ENCODE results near the gene C7orf33.
"Not testable (repeated sequence)": the region's sequence is repeated elsewhere in the genome, so short reads cannot be mapped to it uniquely, and the experiment has no call there.

Gene C7orf33

DNA sequence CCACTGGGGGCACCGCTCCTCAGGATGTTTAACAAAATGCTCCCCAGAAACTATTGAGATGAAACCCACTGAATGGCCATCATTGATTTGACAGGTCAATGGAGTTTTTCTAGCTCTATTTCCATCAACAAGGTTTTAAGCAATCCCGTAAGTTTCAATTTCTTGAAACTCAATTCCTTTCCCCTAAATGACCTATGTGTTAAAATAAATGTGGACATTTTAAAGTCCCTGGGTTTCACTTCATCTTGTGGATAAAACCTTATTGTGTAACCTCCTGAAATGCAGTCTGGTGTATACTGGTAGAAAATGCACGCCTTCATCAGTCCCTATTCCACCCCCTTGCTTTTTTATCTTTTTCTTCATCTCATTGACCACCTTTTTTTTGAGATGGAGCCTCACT lies 8.9 kb upstream of the C7orf33 start:
- no peak for DNase-seq

DNA sequence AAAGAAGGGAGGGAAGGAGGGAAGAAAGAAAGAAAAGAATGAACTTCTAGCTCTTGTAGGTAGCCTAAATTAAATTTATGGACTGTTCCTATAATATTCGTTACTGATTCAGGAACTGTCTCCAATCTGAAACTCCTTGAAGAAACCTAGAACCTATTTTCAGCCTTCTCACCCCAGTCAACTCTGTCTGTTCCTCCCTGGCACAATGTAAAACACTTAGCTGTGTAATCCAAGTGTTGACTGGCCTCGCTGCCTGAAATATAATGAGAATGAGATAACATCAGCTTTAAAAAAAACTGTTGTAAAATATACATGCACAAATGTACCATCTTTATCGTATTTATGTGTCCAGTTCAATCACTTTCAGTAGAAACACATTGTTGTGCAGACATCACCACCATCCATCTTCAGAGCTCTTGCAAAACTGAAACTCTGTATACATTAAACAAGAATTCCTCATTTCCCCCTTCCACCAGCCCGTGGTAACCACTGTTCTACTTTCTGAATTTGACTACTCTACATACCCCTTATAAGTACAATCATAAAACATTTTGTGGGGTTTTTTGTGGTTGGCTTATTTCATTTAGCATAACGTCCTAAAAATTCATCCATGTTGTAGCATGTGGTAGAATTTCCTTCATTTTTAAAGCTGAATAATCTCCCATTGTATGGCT lies 6.3 kb upstream of the C7orf33 start:
- DNase-seq = no peak

DNA sequence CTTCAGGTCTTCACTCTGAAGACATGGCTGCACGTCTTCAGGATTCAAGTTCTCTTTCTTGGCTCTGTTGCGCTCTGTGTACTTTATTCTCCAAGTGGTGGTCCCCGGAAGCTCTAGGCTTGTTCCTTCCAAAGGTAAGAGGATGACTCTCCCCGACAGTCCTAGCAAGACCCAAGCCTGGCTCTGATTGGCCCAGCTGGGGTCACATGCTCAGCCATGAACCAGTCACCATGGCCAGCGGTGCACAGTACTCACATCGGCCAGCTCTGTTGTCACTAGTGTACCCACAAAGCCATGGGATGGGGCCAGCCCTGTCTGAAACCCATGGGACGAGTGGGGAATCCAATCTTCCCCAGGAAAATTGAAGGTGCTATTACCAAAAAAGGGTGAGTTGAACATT lies 5.2 kb upstream of the C7orf33 start:
- no peak for DNase-seq

DNA sequence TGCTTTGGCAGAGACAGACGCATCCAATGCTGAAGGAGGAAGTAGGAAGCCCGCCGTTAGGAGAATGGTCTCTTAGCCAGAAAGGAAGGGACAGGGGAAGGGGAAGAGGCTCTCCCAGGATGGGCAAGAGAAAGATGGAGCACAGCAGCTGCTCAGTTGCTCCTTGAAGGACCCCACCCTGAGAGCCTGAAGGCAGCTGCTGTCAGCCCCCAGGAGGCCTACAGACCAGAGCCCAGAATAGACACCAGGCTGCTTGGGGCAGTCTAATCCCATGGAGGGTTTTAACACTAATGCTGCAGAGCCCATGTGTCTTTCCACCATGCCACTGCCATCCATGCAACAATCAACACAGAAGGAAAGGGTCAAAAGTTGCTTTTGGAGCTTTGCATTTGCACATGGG lies 3.5 kb upstream of the C7orf33 start:
- no peak for DNase-seq

DNA sequence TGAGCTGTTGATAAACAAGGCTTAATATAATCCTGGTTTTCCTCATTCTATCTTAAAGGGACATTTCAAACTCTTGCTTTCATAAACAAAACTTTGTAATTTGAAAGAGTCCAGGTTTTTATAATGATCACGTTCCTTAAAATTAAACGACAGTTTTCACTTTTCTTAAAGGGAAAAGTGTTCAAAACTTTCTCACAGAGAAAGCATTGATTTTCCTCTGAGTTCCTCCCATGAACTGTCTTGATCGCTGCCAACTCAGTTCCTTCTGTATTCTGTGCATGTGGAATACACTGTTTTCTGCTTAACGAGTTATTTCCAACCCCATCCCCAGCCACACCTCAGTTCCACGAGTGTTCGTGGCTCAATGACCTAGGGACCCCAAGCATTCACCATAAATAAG lies 2.4 kb upstream of the C7orf33 start:
- DNase-seq = no peak

DNA sequence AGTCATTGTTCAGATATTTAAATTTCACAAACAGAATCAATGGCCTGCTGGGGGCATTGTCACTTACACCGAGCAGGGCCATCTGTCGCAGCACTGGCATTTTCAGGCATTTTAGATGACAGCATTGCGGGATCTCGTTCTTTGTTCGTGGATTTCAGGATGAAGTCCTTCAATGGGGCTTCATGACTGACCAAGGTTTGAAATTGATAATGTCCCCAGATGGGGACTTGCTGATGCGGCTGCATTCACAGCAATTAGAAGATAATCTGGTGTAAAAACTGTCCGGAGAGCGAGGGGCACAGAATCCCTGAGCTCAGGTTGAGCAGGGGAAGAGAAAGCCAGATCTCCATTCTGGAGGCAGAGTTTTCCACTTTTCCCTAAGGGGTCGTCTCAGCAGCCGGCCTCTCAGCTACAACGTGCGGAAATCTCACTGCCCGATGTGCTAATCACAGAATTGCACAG lies 1.9 kb upstream of the C7orf33 start:
- no peak for DNase-seq

- no peak for DNase-seq
Measured at GRCh38 chr7:148589640-148590039, 926 bp upstream of the C7orf33 start.

DNA sequence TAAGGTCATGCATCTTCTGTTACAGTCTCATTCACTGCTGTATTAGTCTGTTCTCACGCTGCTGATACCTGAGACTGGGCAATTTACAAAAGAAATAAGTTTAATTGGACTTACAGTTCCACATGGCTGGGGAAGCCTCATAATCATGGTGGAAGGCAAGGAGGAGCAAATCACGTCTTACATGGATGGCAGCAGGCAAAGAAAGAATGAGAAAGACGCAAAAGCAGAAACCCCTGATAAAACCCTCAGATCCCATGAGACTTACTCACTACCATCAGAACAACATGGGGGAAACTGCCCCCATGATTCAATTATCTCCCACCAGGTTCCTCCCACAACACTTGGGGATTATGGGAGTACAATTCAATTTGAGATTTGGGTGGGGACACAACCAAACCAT lies 5.8 kb downstream of the C7orf33 start:
- not testable (repeated sequence) for DNase-seq

GRCh38 chr7:148598351-148598750 lies 7.8 kb downstream of the C7orf33 start:
- DNase-seq = no peak

- DNase-seq = no peak
Measured at GRCh38 chr7:148605350-148605749, 14.8 kb downstream of the C7orf33 start.

DNA sequence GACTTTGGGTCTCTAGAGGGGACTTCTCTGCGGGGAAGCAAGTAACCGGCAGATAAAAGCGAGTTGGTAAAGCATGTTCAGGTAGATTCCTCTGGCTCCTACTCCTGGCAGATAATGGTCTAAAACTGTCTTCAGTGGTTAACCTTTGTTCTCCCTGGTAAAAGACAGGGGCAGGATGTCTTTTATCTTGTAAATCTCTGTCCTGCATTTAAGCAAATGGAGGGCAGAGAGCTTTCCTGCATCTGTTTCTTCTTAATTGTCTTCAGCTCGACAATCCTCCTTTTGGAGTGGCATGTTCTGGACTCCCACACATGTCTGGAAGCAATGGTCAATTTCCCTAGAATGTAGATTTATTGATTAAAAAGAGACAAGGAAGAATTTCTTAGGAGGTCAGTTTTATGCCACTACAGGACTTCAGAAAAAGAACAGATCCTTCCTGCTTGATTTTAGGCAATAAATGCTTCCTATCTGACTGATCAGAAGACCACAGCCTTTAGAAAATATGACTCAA lies 16.6 kb downstream of the C7orf33 start:
- no peak for DNase-seq

DNA sequence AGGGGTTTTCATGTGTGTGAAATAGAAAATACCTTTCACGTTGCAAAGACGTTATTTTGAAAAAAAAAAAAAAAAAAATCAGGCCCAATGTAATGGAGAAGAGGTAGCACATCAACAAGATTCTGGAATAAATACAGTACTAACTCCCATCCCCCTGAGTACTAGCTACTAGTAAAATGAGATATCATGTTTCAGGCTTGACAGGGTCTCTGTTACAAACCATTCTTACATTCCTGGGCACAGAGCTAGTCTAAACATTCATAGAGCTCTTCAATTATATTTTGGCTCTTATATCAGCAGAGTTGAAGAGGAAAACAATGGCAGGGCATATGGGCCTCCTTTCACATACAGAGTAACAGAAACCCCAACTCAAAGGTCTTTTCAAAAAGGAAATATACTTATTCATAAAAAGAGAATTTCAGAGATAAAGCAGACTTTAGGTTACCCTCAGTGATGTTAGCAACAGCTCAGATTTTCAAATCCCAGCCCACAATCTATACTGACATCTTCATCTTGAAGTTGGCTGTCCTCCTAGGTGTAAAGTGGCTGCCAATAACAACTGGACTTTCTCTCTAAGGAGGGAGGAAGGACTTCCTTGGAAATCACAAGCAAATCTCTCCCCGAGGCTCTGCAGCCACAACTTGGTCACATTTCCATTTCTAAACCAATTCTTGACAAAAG lies 18.6 kb downstream of the C7orf33 start:
- no peak for DNase-seq

GRCh38 chr7:148611692-148612091 lies 21.1 kb downstream of the C7orf33 start:
- no peak for DNase-seq

GRCh38 chr7:148615085-148615730 lies 24.6 kb downstream of the C7orf33 start:
- DNase-seq = no peak

DNA sequence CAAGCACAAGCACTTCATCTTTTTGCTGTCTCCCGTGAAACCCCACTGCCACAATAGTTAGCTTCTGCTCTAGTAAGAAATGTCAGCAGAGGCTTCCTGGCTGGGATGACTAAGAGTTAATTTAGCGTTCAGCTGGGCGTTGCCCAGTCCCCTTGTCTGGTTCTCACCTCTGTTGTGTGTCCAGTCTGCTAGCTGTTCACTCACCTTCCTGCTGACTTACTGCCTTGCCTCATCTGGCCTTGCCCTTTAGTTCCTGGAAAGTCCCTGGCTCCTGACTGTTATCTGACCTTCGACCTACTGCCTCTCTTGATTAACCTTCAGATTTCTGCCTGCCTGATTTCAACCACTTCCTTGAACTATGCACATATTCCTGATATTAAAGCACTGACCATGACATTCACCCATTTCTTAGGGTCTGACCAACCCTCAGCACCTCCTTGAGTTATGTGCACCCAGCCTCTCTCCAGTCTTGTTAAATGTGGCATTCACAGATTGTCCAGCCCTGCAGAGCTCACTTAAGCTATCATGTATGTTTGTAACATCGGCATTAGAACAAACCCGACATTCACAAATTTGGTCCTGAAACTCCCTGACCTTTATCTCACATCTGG lies 30.3 kb downstream of the C7orf33 start:
- DNase-seq = no peak

DNA sequence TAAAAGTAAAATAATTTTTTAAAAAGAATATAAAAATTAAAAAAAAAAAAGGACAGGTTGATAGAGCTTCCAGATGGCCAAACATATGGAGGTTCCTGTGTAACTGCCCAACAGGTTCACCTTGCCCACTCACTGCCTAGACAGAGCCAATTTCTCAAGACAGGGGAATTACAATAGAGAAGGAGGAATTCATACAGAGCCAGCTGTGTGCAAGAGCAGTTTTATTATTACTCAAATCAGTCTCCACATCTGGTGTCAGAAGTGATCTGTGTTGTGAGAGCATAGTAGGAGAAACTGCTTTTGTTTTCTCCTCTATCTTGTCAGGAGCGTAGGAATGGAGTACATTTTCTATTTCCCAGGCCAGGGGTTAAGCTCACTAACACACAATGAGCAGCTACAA lies 31.0 kb downstream of the C7orf33 start:
- DNase-seq = no peak

- DNase-seq = no peak
Measured at GRCh38 chr7:148622887-148623585, 32.5 kb downstream of the C7orf33 start.

GRCh38 chr7:148623586-148624282 lies 33.2 kb downstream of the C7orf33 start:
- no peak for DNase-seq

DNA sequence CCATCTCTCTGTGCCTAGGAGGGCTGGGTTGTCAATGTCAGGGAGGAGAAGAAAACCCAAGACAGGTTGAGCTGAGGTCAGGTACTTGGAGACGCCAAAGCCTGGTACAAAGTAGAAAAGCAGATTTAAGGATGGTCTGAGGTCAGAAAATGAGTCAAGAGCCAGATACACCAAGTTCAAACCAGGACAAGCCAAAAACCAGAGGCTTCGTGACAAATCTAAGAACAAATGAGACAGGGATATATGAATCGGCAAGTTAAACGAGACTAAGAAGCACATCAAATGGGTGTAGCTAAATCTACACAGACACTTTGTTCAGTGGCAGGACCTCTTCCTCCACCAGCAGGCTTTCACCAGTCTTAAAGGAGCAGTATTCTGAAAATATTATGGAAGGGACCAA lies 34.2 kb downstream of the C7orf33 start:
- DNase-seq = no peak

DNA sequence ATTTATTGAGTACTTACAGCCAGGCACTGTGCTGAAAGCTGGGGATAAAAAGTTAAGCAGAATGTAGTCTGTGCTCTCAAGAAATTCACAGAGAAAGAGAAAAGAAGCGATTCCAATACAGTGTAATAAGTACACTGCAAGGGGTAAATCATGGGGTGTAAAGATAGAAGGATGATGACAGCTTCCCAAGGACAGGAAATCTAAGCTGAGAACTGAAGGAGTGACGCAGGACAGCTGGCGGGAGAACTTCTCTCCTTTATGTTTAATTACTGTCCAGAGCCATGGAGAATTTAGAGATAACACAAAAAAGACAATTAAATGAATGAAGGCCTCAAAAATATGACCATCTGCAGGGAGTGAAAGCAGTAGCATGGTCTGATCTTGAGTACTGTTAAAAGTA lies 34.8 kb downstream of the C7orf33 start:
- no peak for DNase-seq

DNA sequence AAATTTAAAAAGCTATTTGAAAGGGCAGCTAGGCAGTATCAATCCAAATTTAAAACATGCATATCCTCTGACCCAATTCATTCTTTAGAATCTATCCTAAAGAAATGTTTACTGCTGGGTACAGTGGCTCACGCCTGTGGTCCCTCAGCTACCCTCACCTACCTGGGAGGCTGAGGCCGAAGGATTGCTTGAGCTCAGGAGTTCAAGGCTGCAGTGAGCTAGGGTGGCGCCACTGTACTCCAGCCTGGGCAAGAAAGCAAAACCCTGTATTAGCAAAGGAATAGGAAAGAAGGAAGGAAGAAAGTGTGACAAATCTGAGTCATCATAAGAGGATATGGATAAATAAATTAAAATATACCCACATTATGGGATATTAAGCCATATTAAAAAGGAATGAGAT lies 36.3 kb downstream of the C7orf33 start:
- DNase-seq = no peak

DNA sequence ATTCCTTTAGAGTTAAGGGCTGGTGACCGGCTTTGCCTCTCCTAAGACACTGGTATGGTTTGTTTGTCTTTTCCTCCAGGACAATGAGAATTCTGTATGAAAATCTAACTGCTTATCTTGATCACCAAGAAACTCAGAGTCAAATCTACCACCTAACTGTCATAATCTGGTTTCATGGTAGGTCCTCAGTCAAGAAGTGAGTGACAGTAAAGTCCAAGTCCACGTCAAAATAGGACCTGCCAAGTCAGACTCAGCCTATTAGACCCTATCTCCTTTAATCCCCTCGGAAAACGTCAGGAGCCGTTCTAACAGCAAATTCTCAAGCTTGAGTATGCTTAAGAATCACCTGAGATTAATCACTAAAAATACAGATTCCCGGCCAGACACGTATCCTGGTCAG lies 37.4 kb downstream of the C7orf33 start:
- DNase-seq = no peak
